H1 (cell line): ENCODE data around the gene PATJ. TPM values are rescaled to one million over a fixed set of nuclear protein-coding genes. Genes with fewer than 3 reads are reported as not detected.

Experiments used
- CTCF ChIA-PET: fragments of 300-600 bp; sonication (Branson Sonifier 250); formaldehyde crosslinking; loops from one replicate; lab custom pipeline; 2021; ENCODE audit not compliant: partially characterized antibody; lab: Charles Lee
- POLR2A ChIA-PET: fragments of 300-600 bp; sonication (Branson Sonifier 250); formaldehyde crosslinking; loops from one replicate; lab custom pipeline; 2021; ENCODE audit warnings: inconsistent platforms; ENCODE audit not compliant: partially characterized antibody; lab: Charles Lee
- DNase-seq, 2 experiments: peaks; one replicate each; pipeline versions ENCODE4 v3.0.0 to v3.0.0-alpha.2; 2010 to 2022; ENCODE audit warnings: low spot score in 2 of 2, low read depth in 1 of 2, mixed read lengths in 1 of 2
- FAIRE-seq: peaks from 2 replicates; lab custom pipeline; 2011; peaks lifted over from hg19 to GRCh38; lab: Jason Lieb, UNC
- H2AFZ ChIP-seq: 2 replicates; pipeline ENCODE4 v1.8.1; 2012; ENCODE audit warnings: low read length, inconsistent platforms
- H2AK5ac ChIP-seq: 2 replicates; pipeline ENCODE4 v1.6.1; 2013; ENCODE audit warnings: low read depth, low read length
- H2BK120ac ChIP-seq: replicated peaks from 2 replicates; pipeline ENCODE3; 2013; ENCODE audit warnings: low read depth, low read length, inconsistent platforms
- H2BK12ac ChIP-seq: 2 replicates; pipeline ENCODE4 v1.6.1; 2013; ENCODE audit warnings: low read depth, low read length
- H2BK15ac ChIP-seq: 2 replicates; pipeline ENCODE4 v1.6.1; 2013; ENCODE audit warnings: low read length
- H2BK20ac ChIP-seq: 2 replicates; pipeline ENCODE4 v1.6.1; 2013; ENCODE audit warnings: low read length
- H2BK5ac ChIP-seq: 2 replicates; pipeline ENCODE4 v1.6.1; 2013; ENCODE audit warnings: low read depth, low read length
- H3K14ac ChIP-seq: 2 replicates; pipeline ENCODE4 v1.6.1; 2013; ENCODE audit warnings: inconsistent platforms; ENCODE audit not compliant: insufficient read length
- H3K18ac ChIP-seq: 2 replicates; pipeline ENCODE4 v1.6.1; 2013; ENCODE audit warnings: low read length; ENCODE audit errors: extremely low read depth
- H3K23ac ChIP-seq: 2 replicates; pipeline ENCODE4 v1.6.1; 2013; ENCODE audit warnings: inconsistent platforms; ENCODE audit not compliant: insufficient read length
- H3K23me2 ChIP-seq: 2 replicates; pipeline ENCODE4 v1.6.1; 2013; ENCODE audit warnings: low read depth, low read length
- H3K27ac ChIP-seq: 2 replicates; pipeline ENCODE4 v1.6.1; 2011; ENCODE audit warnings: low read depth, low read length, inconsistent platforms
- H3K27me3 ChIP-seq, 4 experiments: replicated peaks in 1 of 4; 1 replicate in 1 of 4; 2 replicates in 3 of 4; pipeline versions ENCODE4 v1.6.1 to v1.8.1; 2011 to 2013; ENCODE audit warnings: low read length in 3 of 4, mild to moderate bottlenecking in 3 of 4, inconsistent platforms in 2 of 4, mixed read lengths in 2 of 4, moderate library complexity in 1 of 4; ENCODE audit not compliant: control insufficient read depth in 3 of 4, insufficient read depth in 3 of 4; ENCODE audit errors: extremely low read depth in 1 of 4
- H3K36me3 ChIP-seq, 4 experiments: 2 replicates each; pipeline versions ENCODE4 v1.6.1 to v1.8.1; 2011 to 2013; ENCODE audit warnings: mild to moderate bottlenecking in 4 of 4, low read length in 3 of 4, moderate library complexity in 2 of 4, control low read depth in 1 of 4, inconsistent platforms in 1 of 4; ENCODE audit not compliant: insufficient read depth in 4 of 4, control insufficient read depth in 2 of 4
- H3K4ac ChIP-seq: replicated peaks from 2 replicates; pipeline ENCODE3; 2013; ENCODE audit warnings: low read length, low read depth, mixed read lengths, inconsistent platforms; ENCODE audit not compliant: insufficient read length
- H3K4me1 ChIP-seq, 4 experiments: replicated peaks in 1 of 4; 1 replicate in 1 of 4; 2 replicates in 3 of 4; pipeline versions ENCODE4 v1.6.1 to v1.8.1; 2011 to 2013; ENCODE audit warnings: low read length in 3 of 4, inconsistent platforms in 2 of 4, mixed read lengths in 1 of 4; ENCODE audit not compliant: insufficient read depth in 4 of 4, control insufficient read depth in 3 of 4
- H3K4me2 ChIP-seq, 2 experiments: 2 replicates each; pipeline versions ENCODE4 v1.6.1 to v1.8.1; 2011 to 2013; ENCODE audit warnings: low read depth in 2 of 2, low read length in 2 of 2, control low read depth in 1 of 2, inconsistent platforms in 1 of 2, mild to moderate bottlenecking in 1 of 2; ENCODE audit not compliant: insufficient read depth in 1 of 2
- H3K4me3 ChIP-seq, 4 experiments: fragments of 200-600, 300-600 bp in 1 of 4; sonication (generic), shearing (Covaris generic), sonication (Bioruptor Twin) in 1 of 4; 2 replicates each; pipeline versions ENCODE4 v1.5.1 to v1.8.1; 2011 to 2016; ENCODE audit warnings: low read length in 4 of 4, low read depth in 3 of 4, control low read depth in 2 of 4, inconsistent platforms in 2 of 4, mild to moderate bottlenecking in 2 of 4, mixed read lengths in 1 of 4, moderate library complexity in 1 of 4; ENCODE audit not compliant: insufficient read depth in 2 of 4; ENCODE audit errors: extremely low read depth in 1 of 4
- H3K56ac ChIP-seq: replicated peaks from 2 replicates; pipeline ENCODE3; 2013; ENCODE audit warnings: low read depth, mild to moderate bottlenecking, mixed read lengths, low read length, inconsistent platforms; ENCODE audit not compliant: insufficient read length
- H3K79me1 ChIP-seq: 2 replicates; pipeline ENCODE4 v1.6.1; 2013; ENCODE audit warnings: low read depth, low read length, control low read depth
- H3K79me2 ChIP-seq, 2 experiments: 2 replicates each; pipeline versions ENCODE4 v1.6.1 to v1.8.1; 2012 to 2013; ENCODE audit warnings: low read length in 2 of 2, mild to moderate bottlenecking in 2 of 2, inconsistent platforms in 1 of 2; ENCODE audit not compliant: insufficient read depth in 2 of 2, control insufficient read depth in 1 of 2
- H3K9ac ChIP-seq, 4 experiments: replicated peaks in 1 of 4; 1 replicate in 1 of 4; 2 replicates in 3 of 4; pipeline versions ENCODE4 v1.6.1 to v1.8.1; 2011 to 2013; ENCODE audit warnings: low read depth in 3 of 4, low read length in 3 of 4, control low read depth in 2 of 4, mild to moderate bottlenecking in 2 of 4, moderate library complexity in 2 of 4, inconsistent platforms in 1 of 4; ENCODE audit errors: extremely low read depth in 1 of 4
- H3K9me3 ChIP-seq, 2 experiments: 2 replicates each; pipeline versions ENCODE4 v1.6.1 to v1.8.1; 2012 to 2013; ENCODE audit warnings: mild to moderate bottlenecking in 2 of 2, moderate library complexity in 2 of 2, control low read depth in 1 of 2, inconsistent platforms in 1 of 2, low read depth in 1 of 2, low read length in 1 of 2, mixed read lengths in 1 of 2; ENCODE audit not compliant: insufficient read depth in 2 of 2
- H4K20me1 ChIP-seq, 2 experiments: replicated peaks in 1 of 2; 2 replicates each; pipeline versions ENCODE3 to v1.8.1; 2011 to 2013; ENCODE audit warnings: inconsistent platforms in 2 of 2, low read length in 2 of 2, mild to moderate bottlenecking in 1 of 2; ENCODE audit not compliant: insufficient read depth in 2 of 2, control insufficient read depth in 1 of 2
- H4K5ac ChIP-seq: 2 replicates; pipeline ENCODE4 v1.6.1; 2013; ENCODE audit warnings: low read length, low read depth, mixed read lengths, inconsistent platforms; ENCODE audit not compliant: insufficient read length
- H4K8ac ChIP-seq: 2 replicates; pipeline ENCODE4 v1.8.0; 2013; ENCODE audit warnings: mild to moderate bottlenecking, moderate library complexity, low read length, inconsistent platforms; ENCODE audit not compliant: insufficient read depth; ENCODE audit errors: extremely low read depth
- H4K91ac ChIP-seq: replicated peaks from 2 replicates; pipeline ENCODE3; 2013; ENCODE audit warnings: low read length, mixed read lengths, inconsistent platforms; ENCODE audit not compliant: insufficient read length
- CREB1 ChIP-seq: IDR thresholded peaks from 2 replicates; pipeline ENCODE4 v1.6.1; 2012; ENCODE audit warnings: inconsistent platforms
- RAD21 ChIP-seq, 2 experiments: IDR thresholded peaks in 1 of 2; conservative IDR thresholded peaks in 1 of 2; 2 replicates each; pipeline ENCODE4 v1.6.1; 2011; ENCODE audit warnings: low read depth in 2 of 2, low read length in 2 of 2, improper control_type of control experiment in 1 of 2, inconsistent platforms in 1 of 2, mild to moderate bottlenecking in 1 of 2, moderate library complexity in 1 of 2
- SIX5 ChIP-seq: IDR thresholded peaks from 2 replicates; pipeline ENCODE4 v1.6.1; 2011; ENCODE audit warnings: mild to moderate bottlenecking, low read depth, low read length
- WGBS, 2 experiments: shearing (Covaris generic) in 1 of 2; methylation state at CpG; one replicate each; pipeline versions ENCODE4 v1.1.6 to v1.1.7; 2013 to 2015; ENCODE audit warnings: low lambda C conversion rate in 2 of 2, mixed read lengths in 2 of 2, inconsistent platforms in 1 of 2, low coverage in 1 of 2, missing lambda C conversion rate in 1 of 2; ENCODE audit not compliant: insufficient replicate concordance in 2 of 2, insufficient coverage in 1 of 2, insufficient read length in 1 of 2; ENCODE audit errors: extremely low coverage in 1 of 2, missing lambda C conversion rate in 1 of 2; 5-methylcytosine and 5-hydroxymethylcytosine counted together
- polyA plus RNA-seq, 7 experiments: library from polyadenylated mRNA; depleted of rRNA in 3 of 7; stranded (reverse) in 5 of 7; unstranded in 2 of 7; fragments of >200 nt in 5 of 7; fragments of 200-250 nt in 2 of 7; gene quantifications; 1 replicate in 5 of 7; 2 replicates in 1 of 7; 4 replicates in 1 of 7; pipeline versions ENCODE4 v1.2.1 to v1.2.3, GENCODE V29; 2011 to 2013; ENCODE audit warnings: missing spikeins in 2 of 7, mixed read lengths in 2 of 7
- total RNA-seq: library from RNA; stranded (reverse); fragmentation: NEBNext Ultra II Directional; extraction: Animal tissue kit (Norgen Biotek cat#: 25700); gene quantifications from 2 replicates; pipeline ENCODE4 v1.2.1, GENCODE V29; 2021
- TF ChIP-seq, protein P1 (sequence below): IDR thresholded peaks from 2 replicates; pipeline ENCODE4 v1.6.1; 2012; ENCODE audit warnings: low read length, inconsistent platforms

The PATJ gene
- total and polyA plus RNA-seq, 2 of the 8 experiments (the other 6 are each of a cell fraction or from before 2014, with no cell fraction given): 8.2 to 55.6 TPM

GRCh38 chr1:62188111-62188510, 445.8 kb downstream of the PATJ start:
- Histone ChIP-seq H3K4ac (no peak overlapping the region), H3K79me1 (no peaks in the 10 kb centered on the region; the same call in 1 of the 2 replicates), H2AK5ac (no peak overlapping the region), H3K9ac (no peak overlapping the region), H3K14ac (no peak overlapping the region), H3K27me3 (no peaks in the 10 kb centered on the region), H4K91ac (no peak overlapping the region), H4K5ac (no peak overlapping the region), H3K9me3 (no peaks in the 10 kb centered on the region; a peak in 1 of 4 replicates), H3K36me3 (no peaks in the 10 kb centered on the region), H3K27ac (no peak overlapping the region), H2BK20ac (no peak overlapping the region), H2BK12ac (no peak overlapping the region), H2BK15ac (no peak overlapping the region), H2BK120ac (no peak overlapping the region), H3K79me2 (no peaks in the 10 kb centered on the region), H3K4me1 (peaks cover 5 to 8% (median 7%) of the 10 kb centered on the region in 4 experiments; a peak in 5 of 7 replicates), H3K23me2 (no peaks in the 10 kb centered on the region), H3K56ac (no peak overlapping the region), H3K4me2 (no peak overlapping the region), H4K8ac (no peak overlapping the region), H3K23ac (no peak overlapping the region), H2AFZ (no peak overlapping the region), H2BK5ac (no peak overlapping the region), H3K18ac (no peak overlapping the region), H3K4me3 (no peak overlapping the region), H4K20me1 (no peaks in the 10 kb centered on the region)
- DNase-seq (no peak), FAIRE-seq (no peak)
- TF ChIP-seq SIX5: no peak
- no peak for TF ChIP-seq CREB1
- no peak for TF ChIP-seq RAD21 (IDR thresholded peaks at IDR 0.05 in 1 of 2, conservative IDR thresholded peaks at IDR 0.05 in 1 of 2; ENCODE audit: low read depth in 2 of 2, low read length in 2 of 2)
- TF ChIP-seq, protein P1, sequence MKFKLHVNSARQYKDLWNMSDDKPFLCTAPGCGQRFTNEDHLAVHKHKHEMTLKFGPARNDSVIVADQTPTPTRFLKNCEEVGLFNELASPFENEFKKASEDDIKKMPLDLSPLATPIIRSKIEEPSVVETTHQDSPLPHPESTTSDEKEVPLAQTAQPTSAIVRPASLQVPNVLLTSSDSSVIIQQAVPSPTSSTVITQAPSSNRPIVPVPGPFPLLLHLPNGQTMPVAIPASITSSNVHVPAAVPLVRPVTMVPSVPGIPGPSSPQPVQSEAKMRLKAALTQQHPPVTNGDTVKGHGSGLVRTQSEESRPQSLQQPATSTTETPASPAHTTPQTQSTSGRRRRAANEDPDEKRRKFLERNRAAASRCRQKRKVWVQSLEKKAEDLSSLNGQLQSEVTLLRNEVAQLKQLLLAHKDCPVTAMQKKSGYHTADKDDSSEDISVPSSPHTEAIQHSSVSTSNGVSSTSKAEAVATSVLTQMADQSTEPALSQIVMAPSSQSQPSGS: no peak
- 98% methylated on average over 8 of the region's 8 CpGs; no CpG with 5 or more reads in 1 of the 2 experiments for WGBS, 2 experiments
- CTCF ChIA-PET: interaction anchor here (1.1 to 1.4 kb wide), 2 partner anchors 9 to 12 kb away, joined by 4 to 6 read pairs; no protein-coding TSS in a partner anchor
- POLR2A ChIA-PET: interaction anchor here (6.8 to 27.8 kb wide), 2 partner anchors 14 to 16 kb away, joined by 46 to 1232 read pairs; partner anchors contain the start of gene L1TD1
